HepG2 (cell line): ENCODE results near the gene ZBTB45. TPM values are rescaled to one million over a fixed set of nuclear protein-coding genes. Genes with fewer than 3 reads are reported as not detected.

ENCODE experiments used
- AGO2 ChIP-seq: fragments of 200-400 bp; formaldehyde crosslinking; optimal IDR thresholded peaks from 2 replicates; pipeline ENCODE3; 2017; ENCODE audit warnings: mild to moderate bottlenecking, low read depth, low read length, moderate library complexity
- ATM ChIP-seq: fragments of 450-650 bp; IDR thresholded peaks from 2 replicates; pipeline ENCODE4 v1.7.1; 2017; ENCODE audit warnings: mild to moderate bottlenecking, borderline replicate concordance
- CBX5 ChIP-seq: sonication (generic); formaldehyde crosslinking; IDR thresholded peaks from 2 replicates; pipeline ENCODE4 v1.4.0; 2020; ENCODE audit warnings: missing genetic modification reagents, borderline replicate concordance
- HNRNPLL ChIP-seq: fragments of 200-400 bp; formaldehyde crosslinking; IDR thresholded peaks from 2 replicates; pipeline ENCODE4 v1.6.1; 2017; ENCODE audit warnings: mild to moderate bottlenecking, low read depth, low read length; ENCODE audit not compliant: poor library complexity, severe bottlenecking
- KDM3A ChIP-seq: IDR thresholded peaks from 2 replicates; pipeline ENCODE4 v1.6.1; 2018; ENCODE audit warnings: low read depth, missing compliant biosample characterization
- NCOA5 ChIP-seq: sonication (generic); formaldehyde crosslinking; IDR thresholded peaks from 2 replicates; pipeline ENCODE4 v1.4.0; 2020; ENCODE audit warnings: missing genetic modification reagents
- RCOR2 ChIP-seq: IDR thresholded peaks from 2 replicates; pipeline ENCODE4 v1.6.1; 2016; ENCODE audit warnings: missing biosample characterization, missing genetic modification reagents
- SRF ChIP-seq: IDR thresholded peaks from 2 replicates; pipeline ENCODE4 v1.6.1; 2011; ENCODE audit warnings: mild to moderate bottlenecking, low read depth, low read length, moderate library complexity
- TRIM22 ChIP-seq: fragments of 450-650 bp; IDR thresholded peaks from 2 replicates; pipeline ENCODE4 v1.6.1; 2017
- UBTF ChIP-seq: sonication (generic); formaldehyde crosslinking; IDR thresholded peaks from 2 replicates; pipeline ENCODE4 v1.4.0; 2020; ENCODE audit warnings: mild to moderate bottlenecking, missing genetic modification reagents
- YEATS4 ChIP-seq: sonication (generic); formaldehyde crosslinking; IDR thresholded peaks from 2 replicates; pipeline ENCODE4 v1.4.0; 2020; ENCODE audit warnings: missing genetic modification reagents, borderline replicate concordance
- YY1 ChIP-seq: IDR thresholded peaks from 2 replicates; pipeline ENCODE4 v1.6.1; 2011; ENCODE audit warnings: low read length, low read depth, moderate library complexity, mild to moderate bottlenecking; ENCODE audit not compliant: insufficient read depth, insufficient replicate concordance
- ZBTB20 ChIP-seq: sonication (generic); formaldehyde crosslinking; IDR thresholded peaks from 2 replicates; pipeline ENCODE4 v1.8.1; 2023; ENCODE audit warnings: missing genetic modification reagents, low read depth, mild to moderate bottlenecking, borderline replicate concordance
- ZBTB3 ChIP-seq: sonication (generic); formaldehyde crosslinking; IDR thresholded peaks from 2 replicates; pipeline ENCODE4 v1.4.0; 2020; ENCODE audit warnings: low read depth, mild to moderate bottlenecking, moderate library complexity, missing genetic modification reagents, borderline replicate concordance
- ZNF225 ChIP-seq: sonication (generic); formaldehyde crosslinking; IDR thresholded peaks from 2 replicates; pipeline ENCODE4 v1.4.0; 2020; ENCODE audit warnings: mild to moderate bottlenecking, missing genetic modification reagents
- ZNF251 ChIP-seq: sonication (generic); formaldehyde crosslinking; IDR thresholded peaks from 2 replicates; pipeline ENCODE4 v1.9.0; 2021; ENCODE audit warnings: mild to moderate bottlenecking, missing genetic modification reagents
- ZNF263 ChIP-seq: sonication (generic); formaldehyde crosslinking; IDR thresholded peaks from 2 replicates; pipeline ENCODE4 v1.4.0; 2020; ENCODE audit warnings: missing genetic modification reagents
- ZNF484 ChIP-seq: sonication (generic); formaldehyde crosslinking; IDR thresholded peaks from 2 replicates; pipeline ENCODE4 v1.5.1; 2020; ENCODE audit warnings: mild to moderate bottlenecking, low read depth, missing genetic modification reagents, borderline replicate concordance
- ZNF572 ChIP-seq: sonication (generic); formaldehyde crosslinking; IDR thresholded peaks from 2 replicates; pipeline ENCODE4 v1.5.1; 2020; ENCODE audit warnings: mild to moderate bottlenecking, missing genetic modification reagents
- ZNF605 ChIP-seq: sonication (generic); formaldehyde crosslinking; IDR thresholded peaks from 2 replicates; pipeline ENCODE4 v1.8.0; 2022; ENCODE audit warnings: mild to moderate bottlenecking, missing genetic modification reagents
- ZNF777 ChIP-seq: sonication (generic); formaldehyde crosslinking; IDR thresholded peaks from 2 replicates; pipeline ENCODE4 v1.4.0; 2020; ENCODE audit warnings: missing genetic modification reagents
- ZSCAN25 ChIP-seq: sonication (generic); formaldehyde crosslinking; IDR thresholded peaks from 2 replicates; pipeline ENCODE4 v1.8.0; 2022; ENCODE audit warnings: mild to moderate bottlenecking, missing genetic modification reagents
- polyA plus RNA-seq, 8 experiments: library from polyadenylated mRNA; depleted of rRNA in 3 of 8; stranded (reverse) in 7 of 8; unstranded in 1 of 8; fragments of >200 nt; fragmentation: Illumina TruSeq in 4 of 8; extraction: Trizol in 4 of 8; gene quantifications; 2 replicates each; pipeline versions ENCODE4 v1.2.1 to v1.2.3, GENCODE V29; 2011 to 2016; ENCODE audit warnings: low read depth in 4 of 8, missing spikeins in 1 of 8, mixed read lengths in 1 of 8; ENCODE audit not compliant: insufficient read depth in 1 of 8
- total RNA-seq, 5 experiments: library from RNA; depleted of rRNA; stranded (reverse); fragments of >200 nt; fragmentation: Illumina TruSeq; extraction: Trizol; gene quantifications; 2 replicates each; pipeline ENCODE4 v1.2.3, GENCODE V29; 2016; ENCODE audit warnings: low read depth in 1 of 5
- TF ChIP-seq, protein P1 (sequence below): IDR thresholded peaks from 2 replicates; pipeline ENCODE4 v1.6.1; 2016; ENCODE audit warnings: low read depth
- TF ChIP-seq, protein P2 (sequence below): sonication (generic); formaldehyde crosslinking; IDR thresholded peaks from 2 replicates; pipeline ENCODE4 v1.8.1; 2023; ENCODE audit warnings: mild to moderate bottlenecking, missing genetic modification reagents

Gene ZBTB45
- total and polyA plus RNA-seq, 2 of the 13 experiments (the other 11 are each of a cell fraction or from before 2014, with no cell fraction given): 3.0 to 3.7 TPM

GRCh38 chr19:58558623-58559274 is 39.1 kb upstream of the ZBTB45 start (continued):
- no peak; the same call in 1 of the 2 replicates for TF ChIP-seq UBTF (CRISPR knock-in tag)
- peak; percentile 30; the same call in 1 of the 2 replicates for TF ChIP-seq ZSCAN25 (CRISPR knock-in tag)
- no peak for TF ChIP-seq ZNF572
- TF ChIP-seq, protein P1, sequence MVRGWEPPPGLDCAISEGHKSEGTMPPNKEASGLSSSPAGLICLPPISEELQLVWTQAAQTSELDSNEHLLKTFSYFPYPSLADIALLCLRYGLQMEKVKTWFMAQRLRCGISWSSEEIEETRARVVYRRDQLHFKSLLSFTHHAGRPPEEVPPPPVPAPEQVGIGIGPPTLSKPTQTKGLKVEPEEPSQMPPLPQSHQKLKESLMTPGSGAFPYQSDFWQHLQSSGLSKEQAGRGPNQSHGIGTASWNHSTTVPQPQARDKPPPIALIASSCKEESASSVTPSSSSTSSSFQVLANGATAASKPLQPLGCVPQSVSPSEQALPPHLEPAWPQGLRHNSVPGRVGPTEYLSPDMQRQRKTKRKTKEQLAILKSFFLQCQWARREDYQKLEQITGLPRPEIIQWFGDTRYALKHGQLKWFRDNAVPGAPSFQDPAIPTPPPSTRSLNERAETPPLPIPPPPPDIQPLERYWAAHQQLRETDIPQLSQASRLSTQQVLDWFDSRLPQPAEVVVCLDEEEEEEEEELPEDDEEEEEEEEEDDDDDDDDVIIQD (CRISPR knock-in tag): no peak
- peak; percentile 44; the same call in 1 of the 2 replicates for TF ChIP-seq ZNF263 (CRISPR knock-in tag)
- TF ChIP-seq ZNF251 (CRISPR knock-in tag): no peak
- no peak for TF ChIP-seq NCOA5 (CRISPR knock-in tag)
- peak; percentile 96 for TF ChIP-seq AGO2
- no peak for TF ChIP-seq ZBTB20
- TF ChIP-seq HNRNPLL: no peak
- peak; percentile 65; the same call in 1 of the 2 replicates for TF ChIP-seq ZNF605 (CRISPR knock-in tag)
- TF ChIP-seq, protein P2, sequence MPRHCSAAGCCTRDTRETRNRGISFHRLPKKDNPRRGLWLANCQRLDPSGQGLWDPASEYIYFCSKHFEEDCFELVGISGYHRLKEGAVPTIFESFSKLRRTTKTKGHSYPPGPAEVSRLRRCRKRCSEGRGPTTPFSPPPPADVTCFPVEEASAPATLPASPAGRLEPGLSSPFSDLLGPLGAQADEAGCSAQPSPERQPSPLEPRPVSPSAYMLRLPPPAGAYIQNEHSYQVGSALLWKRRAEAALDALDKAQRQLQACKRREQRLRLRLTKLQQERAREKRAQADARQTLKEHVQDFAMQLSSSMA: no peak; the same call in 1 of the 2 replicates
- peak; percentile 76; the same call in 1 of the 2 replicates for TF ChIP-seq YEATS4 (CRISPR knock-in tag)
- no peak for TF ChIP-seq ZBTB3 (CRISPR knock-in tag)
- peak; percentile 97 for TF ChIP-seq YY1
- 0 out of 2 replicates have a peak, but pooled peaks have one; percentile 10 for TF ChIP-seq KDM3A
- TF ChIP-seq ZNF484 (CRISPR knock-in tag): no peak
- TF ChIP-seq RCOR2: no peak
- TF ChIP-seq ZNF225 (CRISPR knock-in tag): peak; percentile 91
- TF ChIP-seq ZNF777 (CRISPR knock-in tag): 0 out of 2 replicates have a peak, but pooled peaks have one; percentile 55
- no peak for TF ChIP-seq CBX5 (CRISPR knock-in tag)
- TF ChIP-seq SRF: no peak
- no peak for TF ChIP-seq TRIM22
- no peak for TF ChIP-seq ATM
